ENCODE data around the gene TEX19.
A peak's percentile ranks its signal among the peaks of the same experiment; 100 is the strongest.
"Not testable (repeated sequence)": the region's sequence is repeated elsewhere in the genome, so short reads cannot be mapped to it uniquely, and the experiment has no call there.

TEX19 gene

GRCh38 chr17:82367724-82368524 is 8.9 kb downstream of the TEX19 start:
- H3K9ac ChIP-seq (ENCODE audit: low read depth, low read length): no peak overlapping the region

DNA sequence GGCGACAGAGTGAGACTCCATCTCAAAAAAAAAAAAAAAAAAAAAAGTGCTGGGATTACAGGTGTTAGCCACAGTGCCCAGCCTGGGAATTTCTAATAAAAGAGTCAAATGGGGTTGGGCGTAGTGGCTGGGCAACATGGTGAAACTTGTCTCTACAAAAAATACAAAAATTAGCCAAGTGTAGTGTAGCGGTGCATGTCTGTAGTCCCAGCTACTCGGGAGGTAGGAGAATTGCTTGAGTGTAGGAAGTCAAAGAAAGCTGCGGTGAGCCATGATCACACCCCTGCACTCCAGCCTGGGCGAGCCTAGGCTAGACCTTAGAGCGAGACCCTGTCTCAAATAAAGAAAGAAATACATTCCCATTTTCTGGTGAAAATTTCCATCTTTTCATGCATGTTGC is 10.2 kb downstream of the TEX19 start:
- no peak overlapping the region for H3K9ac ChIP-seq (ENCODE audit: low read depth, low read length)
- no peaks in the 10 kb centered on the region for H3K4me1 ChIP-seq (ENCODE audit: insufficient read depth, low read length)
- peaks cover 42% of the 10 kb centered on the region for H3K27me3 ChIP-seq (ENCODE audit: insufficient read depth, low read length)
- H3K36me3 ChIP-seq (ENCODE audit: insufficient read depth, low read length): no peaks in the 10 kb centered on the region
- no peaks in the 10 kb centered on the region for H3K9me3 ChIP-seq (ENCODE audit: insufficient read depth, low read depth, low read length)
- H3K4me3 ChIP-seq (ENCODE audit: low read length): no peak overlapping the region
- 97% methylated on average over 6 of the region's 7 CpGs for WGBS
- no peak overlapping the region for H3K27ac ChIP-seq (ENCODE audit: low read depth, low read length)

More at GRCh38 chr17:82367724-82368524, 8.9 kb downstream of the TEX19 start:
- WGBS: 87% methylated on average over 14 of the region's 14 CpGs
- Histone ChIP-seq H3K4me1 (ENCODE audit: insufficient read depth, low read length) (no peaks in the 10 kb centered on the region), H3K27me3 (ENCODE audit: insufficient read depth, low read length) (peaks cover 36% of the 10 kb centered on the region), H3K9me3 (ENCODE audit: insufficient read depth, low read depth, low read length) (no peaks in the 10 kb centered on the region), H3K36me3 (ENCODE audit: insufficient read depth, low read length) (no peaks in the 10 kb centered on the region), H3K4me3 (ENCODE audit: low read length) (no peak overlapping the region), H3K27ac (ENCODE audit: low read depth, low read length) (no peak overlapping the region)

GRCh38 chr17:82370471-82371332 is 11.7 kb downstream of the TEX19 start:
- 65% methylated on average over 37 of the region's 38 CpGs for WGBS
- no peak overlapping the region for H3K9ac ChIP-seq (ENCODE audit: low read depth, low read length)
- H3K4me3 ChIP-seq (ENCODE audit: low read length): peak overlapping the region; percentile 45; the same call in 1 of the 2 replicates
- no peaks in the 10 kb centered on the region for H3K9me3 ChIP-seq (ENCODE audit: insufficient read depth, low read depth, low read length)
- H3K27ac ChIP-seq (ENCODE audit: low read depth, low read length): no peak overlapping the region
- peaks cover 55% of the 10 kb centered on the region for H3K27me3 ChIP-seq (ENCODE audit: insufficient read depth, low read length)
- H3K36me3 ChIP-seq (ENCODE audit: insufficient read depth, low read length): no peaks in the 10 kb centered on the region
- H3K4me1 ChIP-seq (ENCODE audit: insufficient read depth, low read length): no peaks in the 10 kb centered on the region

GRCh38 chr17:82371333-82372248 is 12.5 kb downstream of the TEX19 start, which contains the start of gene UTS2R:
Gene UTS2R (plus strand): TSS chr17:82371765. CDS start chr17:82374325, 2,560 bp downstream.
- Histone ChIP-seq H3K4me3 (ENCODE audit: low read length) (peak within 1 kb of the TSS; percentile 45), H3K27me3 (ENCODE audit: insufficient read depth, low read length) (peaks cover 59% of the 10 kb centered on the region), H3K36me3 (ENCODE audit: insufficient read depth, low read length) (no peaks in the 10 kb centered on the region), H3K9me3 (ENCODE audit: insufficient read depth, low read depth, low read length) (no peaks in the 10 kb centered on the region), H3K27ac (ENCODE audit: low read depth, low read length) (no peak within 1 kb of the TSS), H3K9ac (ENCODE audit: low read depth, low read length) (no peak within 1 kb of the TSS), H3K4me1 (ENCODE audit: insufficient read depth, low read length) (no peaks in the 10 kb centered on the region)
- WGBS: 10% methylated on average over 109 of the region's 109 CpGs

- Histone ChIP-seq H3K27ac (ENCODE audit: low read depth, low read length) (no peak overlapping the region), H3K4me1 (ENCODE audit: insufficient read depth, low read length) (no peaks in the 10 kb centered on the region), H3K9me3 (ENCODE audit: insufficient read depth, low read depth, low read length) (no peaks in the 10 kb centered on the region), H3K9ac (ENCODE audit: low read depth, low read length) (no peak overlapping the region), H3K27me3 (ENCODE audit: insufficient read depth, low read length) (peaks cover 59% of the 10 kb centered on the region), H3K4me3 (ENCODE audit: low read length) (peak overlapping the region; percentile 45), H3K36me3 (ENCODE audit: insufficient read depth, low read length) (no peaks in the 10 kb centered on the region)
- WGBS: 66% methylated on average over 41 of the region's 41 CpGs
Observed at GRCh38 chr17:82372249-82373071, 13.4 kb downstream of the TEX19 start.

GRCh38 chr17:82373072-82373452 is 14.0 kb downstream of the TEX19 start:
- H3K4me3 ChIP-seq (ENCODE audit: low read length); H3K9ac ChIP-seq (ENCODE audit: low read depth, low read length); H3K36me3 ChIP-seq (ENCODE audit: insufficient read depth, low read length); H3K9me3 ChIP-seq (ENCODE audit: insufficient read depth, low read depth, low read length); H3K4me1 ChIP-seq (ENCODE audit: insufficient read depth, low read length); H3K27ac ChIP-seq (ENCODE audit: low read depth, low read length): not testable (repeated sequence)
- peaks cover 62% of the 10 kb centered on the region for H3K27me3 ChIP-seq (ENCODE audit: insufficient read depth, low read length)
- 93% methylated on average over 10 of the region's 10 CpGs for WGBS

- H3K36me3 ChIP-seq (ENCODE audit: insufficient read depth, low read length): no peaks in the 10 kb centered on the region
- H3K4me3 ChIP-seq (ENCODE audit: low read length): no peak overlapping the region
- no peaks in the 10 kb centered on the region for H3K9me3 ChIP-seq (ENCODE audit: insufficient read depth, low read depth, low read length)
- 94% methylated on average over 37 of the region's 37 CpGs for WGBS
- H3K9ac ChIP-seq (ENCODE audit: low read depth, low read length): no peak overlapping the region
- H3K27me3 ChIP-seq (ENCODE audit: insufficient read depth, low read length): peaks cover 62% of the 10 kb centered on the region
- H3K4me1 ChIP-seq (ENCODE audit: insufficient read depth, low read length): no peaks in the 10 kb centered on the region
- no peak overlapping the region for H3K27ac ChIP-seq (ENCODE audit: low read depth, low read length)
Observed at GRCh38 chr17:82373731-82374625, 14.9 kb downstream of the TEX19 start.

DNA sequence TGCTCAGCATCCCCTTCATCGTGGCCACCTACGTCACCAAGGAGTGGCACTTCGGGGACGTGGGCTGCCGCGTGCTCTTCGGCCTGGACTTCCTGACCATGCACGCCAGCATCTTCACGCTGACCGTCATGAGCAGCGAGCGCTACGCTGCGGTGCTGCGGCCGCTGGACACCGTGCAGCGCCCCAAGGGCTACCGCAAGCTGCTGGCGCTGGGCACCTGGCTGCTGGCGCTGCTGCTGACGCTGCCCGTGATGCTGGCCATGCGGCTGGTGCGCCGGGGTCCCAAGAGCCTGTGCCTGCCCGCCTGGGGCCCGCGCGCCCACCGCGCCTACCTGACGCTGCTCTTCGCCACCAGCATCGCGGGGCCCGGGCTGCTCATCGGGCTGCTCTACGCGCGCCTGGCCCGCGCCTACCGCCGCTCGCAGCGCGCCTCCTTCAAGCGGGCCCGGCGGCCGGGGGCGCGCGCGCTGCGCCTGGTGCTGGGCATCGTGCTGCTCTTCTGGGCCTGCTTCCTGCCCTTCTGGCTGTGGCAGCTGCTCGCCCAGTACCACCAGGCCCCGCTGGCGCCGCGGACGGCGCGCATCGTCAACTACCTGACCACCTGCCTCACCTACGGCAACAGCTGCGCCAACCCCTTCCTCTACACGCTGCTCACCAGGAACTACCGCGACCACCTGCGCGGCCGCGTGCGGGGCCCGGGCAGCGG is 15.7 kb downstream of the TEX19 start:
- H3K36me3 ChIP-seq (ENCODE audit: insufficient read depth, low read length): no peaks in the 10 kb centered on the region
- WGBS: 97% methylated on average over 79 of the region's 79 CpGs
- no peaks in the 10 kb centered on the region for H3K9me3 ChIP-seq (ENCODE audit: insufficient read depth, low read depth, low read length)
- H3K27ac ChIP-seq (ENCODE audit: low read depth, low read length): no peak overlapping the region
- H3K4me1 ChIP-seq (ENCODE audit: insufficient read depth, low read length): no peaks in the 10 kb centered on the region
- peaks cover 55% of the 10 kb centered on the region for H3K27me3 ChIP-seq (ENCODE audit: insufficient read depth, low read length)
- H3K9ac ChIP-seq (ENCODE audit: low read depth, low read length): no peak overlapping the region
- H3K4me3 ChIP-seq (ENCODE audit: low read length): no peak overlapping the region

GRCh38 chr17:82375359-82376041 is 16.5 kb downstream of the TEX19 start:
- 96% methylated on average over 46 of the region's 46 CpGs for WGBS
- H3K9me3 ChIP-seq (ENCODE audit: insufficient read depth, low read depth, low read length): no peaks in the 10 kb centered on the region
- no peaks in the 10 kb centered on the region for H3K36me3 ChIP-seq (ENCODE audit: insufficient read depth, low read length)
- H3K4me1 ChIP-seq (ENCODE audit: insufficient read depth, low read length): no peaks in the 10 kb centered on the region
- no peak overlapping the region for H3K9ac ChIP-seq (ENCODE audit: low read depth, low read length)
- H3K27me3 ChIP-seq (ENCODE audit: insufficient read depth, low read length): peaks cover 50% of the 10 kb centered on the region
- H3K27ac ChIP-seq (ENCODE audit: low read depth, low read length): no peak overlapping the region
- no peak overlapping the region for H3K4me3 ChIP-seq (ENCODE audit: low read length)

Data from HUES64 (cell line).